AG04449 (cell line): ENCODE results near the gene PXT1.

Source experiments
- CTCF ChIA-PET: fragments of 350-600 bp; formaldehyde crosslinking; extraction: SDS; loops from one replicate; lab custom pipeline; 2021; ENCODE audit warnings: antibody characterized with exemption; lab: Yijun Ruan, JAX
- POLR2A ChIA-PET: fragments of 400-600, 350-600 bp; formaldehyde crosslinking; extraction: SDS; loops from one replicate; lab custom pipeline; 2020; ENCODE audit warnings: antibody characterized with exemption, inconsistent platforms; lab: Yijun Ruan, JAX
- DNase-seq: peaks from one replicate; pipeline ENCODE4 v3.0.0-alpha.2; 2010; ENCODE audit warnings: low read depth, low spot score
- H3K4me3 ChIP-seq: 2 replicates; pipeline ENCODE4 v1.5.1; 2011; ENCODE audit warnings: low read depth, mild to moderate bottlenecking, control low read depth, low read length
- CTCF ChIP-seq: IDR thresholded peaks from one replicate; pipeline ENCODE4 v1.5.1; 2011; ENCODE audit warnings: mild to moderate bottlenecking, moderate library complexity, low read length, control low read depth, inconsistent platforms; ENCODE audit not compliant: insufficient read depth; ENCODE audit errors: missing control alignments

PXT1 gene

GRCh38 chr6:36345681-36346466 lies 96.8 kb downstream of the PXT1 start:
- CTCF ChIA-PET = interaction anchor here (0.7 to 18.5 kb wide), 7 partner anchors 7 to 251 kb away, joined by 3 to 267 read pairs (median 5); partner anchors contain the start of gene BNIP5
- no peak overlapping the region for H3K4me3 ChIP-seq
- TF ChIP-seq CTCF = no peak
- POLR2A ChIA-PET = interaction anchor here (0.7 kb wide), 1 partner anchor 29 kb away, joined by 3 read pairs; no protein-coding TSS in a partner anchor
- DNase-seq = no peak

DNA sequence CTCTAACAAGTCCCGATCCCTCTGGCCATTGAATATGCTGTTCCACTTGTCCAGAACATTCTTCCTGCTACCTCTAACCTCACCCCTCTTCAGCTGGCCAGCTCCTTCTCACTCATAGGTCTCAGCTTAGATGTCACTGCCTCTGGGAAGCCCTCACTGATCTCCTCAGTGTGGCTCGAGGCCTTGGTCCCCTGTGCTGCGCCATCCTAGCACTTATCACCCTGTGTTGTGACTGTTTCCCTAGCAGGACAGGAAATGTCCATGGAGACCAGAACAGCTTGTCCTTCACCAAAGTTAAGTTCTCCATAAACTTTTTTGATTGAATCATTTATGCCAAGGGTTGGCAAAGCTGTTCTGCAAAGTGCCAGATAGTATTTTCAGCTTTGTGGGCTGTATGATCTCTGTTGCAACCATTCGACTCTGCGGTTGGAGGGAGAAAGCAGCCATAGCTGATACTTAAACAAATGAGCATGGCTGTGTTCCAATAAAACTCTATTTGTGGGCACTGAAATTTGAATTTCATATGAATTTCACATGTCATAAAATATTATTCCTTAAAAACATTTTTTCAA lies 99.5 kb downstream of the PXT1 start:
- POLR2A ChIA-PET = no interaction called here
- TF ChIP-seq CTCF = no peak
- no peak overlapping the region for H3K4me3 ChIP-seq
- CTCF ChIA-PET = interaction anchor here (1.7 to 11.5 kb wide), 5 partner anchors 11 to 47 kb away, joined by 5 to 267 read pairs (median 12); no protein-coding TSS in a partner anchor
- no peak for DNase-seq

GRCh38 chr6:36340618-36341454 lies 101.8 kb downstream of the PXT1 start:
- no peak for DNase-seq
- peak; percentile 97 for TF ChIP-seq CTCF
- ChIA-PET CTCF (interaction anchor here (0.7 to 11.5 kb wide), 33 partner anchors 8 to 274 kb away, joined by 3 to 267 read pairs (median 5); no protein-coding TSS in a partner anchor), POLR2A (interaction anchor here (0.6 to 1.0 kb wide), 2 partner anchors 10 to 22 kb away, joined by 3 to 5 read pairs; no protein-coding TSS in a partner anchor)
- H3K4me3 ChIP-seq = peak overlapping the region; percentile 6
